PC-3 (cell line): ENCODE results near the gene KIF18B.

Experiments
- CTCF ChIP-seq: fragments of 300-600 bp; sonication (generic); conservative IDR thresholded peaks from 2 replicates; pipeline ENCODE4 v1.5.1; 2017; ENCODE audit warnings: antibody characterized with exemption, low read depth, mild to moderate bottlenecking, low read length
- EZH2phosphoT487 ChIP-seq: fragments of 300-600 bp; sonication (generic); IDR thresholded peaks from 2 replicates; pipeline ENCODE4 v1.6.1; 2018; ENCODE audit warnings: mild to moderate bottlenecking, antibody characterized with exemption, low read length, borderline replicate concordance

GRCh38 chr17:44924107-44924544 lies 23.4 kb downstream of the KIF18B start:
- TF ChIP-seq CTCF = no peak
- no peak for TF ChIP-seq EZH2phosphoT487
